ENCODE data around the gene ASB11.

DNA sequence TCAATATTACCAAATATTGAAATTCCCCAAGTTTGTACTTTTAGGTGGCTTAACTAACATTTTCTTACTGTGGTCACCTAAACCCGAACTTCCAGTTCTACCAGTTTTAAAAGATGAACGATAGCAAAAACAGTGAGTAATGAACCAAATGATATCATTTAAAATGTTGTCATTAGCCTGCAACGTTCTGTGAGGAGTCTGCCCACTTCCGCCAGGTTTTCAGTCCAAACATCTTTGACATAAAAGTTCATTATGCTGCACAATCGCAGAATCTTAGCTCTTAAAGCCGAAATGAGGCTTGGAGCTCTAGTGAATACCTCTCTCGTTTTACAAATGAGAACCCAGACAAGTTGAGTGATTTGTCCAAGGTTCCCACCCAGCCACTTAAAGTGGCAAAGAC is 19.1 kb upstream of the ASB11 start:
- TF ChIP-seq, protein P1, sequence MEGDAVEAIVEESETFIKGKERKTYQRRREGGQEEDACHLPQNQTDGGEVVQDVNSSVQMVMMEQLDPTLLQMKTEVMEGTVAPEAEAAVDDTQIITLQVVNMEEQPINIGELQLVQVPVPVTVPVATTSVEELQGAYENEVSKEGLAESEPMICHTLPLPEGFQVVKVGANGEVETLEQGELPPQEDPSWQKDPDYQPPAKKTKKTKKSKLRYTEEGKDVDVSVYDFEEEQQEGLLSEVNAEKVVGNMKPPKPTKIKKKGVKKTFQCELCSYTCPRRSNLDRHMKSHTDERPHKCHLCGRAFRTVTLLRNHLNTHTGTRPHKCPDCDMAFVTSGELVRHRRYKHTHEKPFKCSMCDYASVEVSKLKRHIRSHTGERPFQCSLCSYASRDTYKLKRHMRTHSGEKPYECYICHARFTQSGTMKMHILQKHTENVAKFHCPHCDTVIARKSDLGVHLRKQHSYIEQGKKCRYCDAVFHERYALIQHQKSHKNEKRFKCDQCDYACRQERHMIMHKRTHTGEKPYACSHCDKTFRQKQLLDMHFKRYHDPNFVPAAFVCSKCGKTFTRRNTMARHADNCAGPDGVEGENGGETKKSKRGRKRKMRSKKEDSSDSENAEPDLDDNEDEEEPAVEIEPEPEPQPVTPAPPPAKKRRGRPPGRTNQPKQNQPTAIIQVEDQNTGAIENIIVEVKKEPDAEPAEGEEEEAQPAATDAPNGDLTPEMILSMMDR (IDR thresholded peaks at IDR 0.05; ENCODE audit: low read depth, low read length, poor library complexity, severe bottlenecking) = no peak
- TF ChIP-seq EZH2phosphoT487 (IDR thresholded peaks at IDR 0.05; ENCODE audit: borderline replicate concordance, low read length) = no peak
